T-helper 1 cell (primary cell): ENCODE measurements around the gene EXOSC6.
"Not testable (repeated sequence)": the region's sequence is repeated elsewhere in the genome, so short reads cannot be mapped to it uniquely, and the experiment has no call there.

Experiments used
- DNase-seq, 5 donors: peaks; one replicate each; pipeline ENCODE4 v3.0.0-alpha.2; 2012 to 2020
- total RNA-seq, 4 donors: gene quantifications; one replicate each; lab custom pipeline; 2026; lab: John Stamatoyannopoulos, UW

EXOSC6 gene
- 53.5 to 121 (median 64.1) reads per million in 4 donors for total RNA-seq

GRCh38 chr16:70251629-70252354 lies at the start of gene EXOSC6:
EXOSC6 (minus strand) TSS chr16:70251940; CDS start chr16:70251900, 40 bp downstream.
- peak; percentile 83 to 95 (median 89) for DNase-seq

- DNase-seq, result no peak
Measured at GRCh38 chr16:70301121-70301520, 49.4 kb upstream of the EXOSC6 start.

- DNase-seq, result peak; percentile 17 to 79 (median 37)
Measured at GRCh38 chr16:70298988-70299938, 47.5 kb upstream of the EXOSC6 start, which contains the start of gene DDX19B. DDX19B (plus strand) TSS chr16:70299186; CDS start chr16:70299298, 112 bp downstream.

- DNase-seq, result no peak
Measured at GRCh38 chr16:70295634-70296033, 43.9 kb upstream of the EXOSC6 start.

GRCh38 chr16:70294385-70295025 lies 42.8 kb upstream of the EXOSC6 start:
- DNase-seq, result no peak

GRCh38 chr16:70292148-70292547 lies 40.4 kb upstream of the EXOSC6 start:
- not testable (repeated sequence) for DNase-seq

GRCh38 chr16:70290949-70291519 lies 39.3 kb upstream of the EXOSC6 start:
- no peak for DNase-seq

GRCh38 chr16:70289229-70290094 lies 37.7 kb upstream of the EXOSC6 start, which contains the start of gene AARS1:
AARS1 (minus strand) TSS chr16:70289506; CDS start chr16:70282763, 6,743 bp downstream.
- peak; percentile 88 to 99 (median 91) for DNase-seq

- not testable (repeated sequence) for DNase-seq
Measured at GRCh38 chr16:70287304-70287971, 35.7 kb upstream of the EXOSC6 start.

- no peak for DNase-seq
Measured at GRCh38 chr16:70276392-70276791, 24.7 kb upstream of the EXOSC6 start.

- DNase-seq, result no peak
Measured at GRCh38 chr16:70271696-70272095, 20.0 kb upstream of the EXOSC6 start.

GRCh38 chr16:70270176-70270575 lies 18.4 kb upstream of the EXOSC6 start:
- no peak for DNase-seq

- no peak for DNase-seq
Measured at GRCh38 chr16:70269471-70269870, 17.7 kb upstream of the EXOSC6 start.

GRCh38 chr16:70267922-70268321 lies 16.2 kb upstream of the EXOSC6 start:
- DNase-seq, result not testable (repeated sequence)

- no peak for DNase-seq
Measured at GRCh38 chr16:70267516-70267915, 15.8 kb upstream of the EXOSC6 start.

GRCh38 chr16:70259903-70260302 lies 8.2 kb upstream of the EXOSC6 start:
- not testable (repeated sequence) for DNase-seq

- DNase-seq, result no peak
Measured at GRCh38 chr16:70258946-70259345, 7.2 kb upstream of the EXOSC6 start.

GRCh38 chr16:70258065-70258464 lies 6.3 kb upstream of the EXOSC6 start:
- no peak for DNase-seq

- DNase-seq, result no peak
Measured at GRCh38 chr16:70257391-70257790, 5.7 kb upstream of the EXOSC6 start.

GRCh38 chr16:70255574-70255973 lies 3.8 kb upstream of the EXOSC6 start:
- no peak for DNase-seq

- no peak for DNase-seq
Measured at GRCh38 chr16:70254965-70255286, 3.2 kb upstream of the EXOSC6 start.
